HG02943 (cell line): ENCODE data around the gene FMN1.

ENCODE experiments used
- ATAC-seq: cut with Tn5 transposase; IDR thresholded peaks from one replicate; pipeline ENCODE4 v1.9.1; 2021; ENCODE audit warnings: mild to moderate bottlenecking, low read depth, moderate library complexity; ENCODE audit not compliant: unreplicated experiment

The FMN1 gene

GRCh38 chr15:33131552-33132232, 62.8 kb downstream of the FMN1 start:
- no peak for ATAC-seq

GRCh38 chr15:33126559-33127290, 67.8 kb downstream of the FMN1 start:
- no peak for ATAC-seq

- no peak for ATAC-seq
Measured at GRCh38 chr15:33125894-33126537, 68.5 kb downstream of the FMN1 start.

GRCh38 chr15:33124811-33125210, 69.7 kb downstream of the FMN1 start:
- no peak for ATAC-seq

GRCh38 chr15:33124279-33124678, 70.2 kb downstream of the FMN1 start:
- ATAC-seq, result no peak

GRCh38 chr15:33119865-33120264, 74.6 kb downstream of the FMN1 start:
- no peak for ATAC-seq

GRCh38 chr15:33119273-33119672, 75.2 kb downstream of the FMN1 start:
- ATAC-seq, result no peak

- no peak for ATAC-seq
Measured at GRCh38 chr15:33116198-33116597, 78.3 kb downstream of the FMN1 start.

- ATAC-seq, result no peak
Measured at GRCh38 chr15:33115191-33115861, 79.2 kb downstream of the FMN1 start.

- no peak for ATAC-seq
Measured at GRCh38 chr15:33114374-33114717, 80.2 kb downstream of the FMN1 start.

- ATAC-seq, result no peak
Measured at GRCh38 chr15:33113666-33114373, 80.7 kb downstream of the FMN1 start.

- no peak for ATAC-seq
Measured at GRCh38 chr15:33112541-33113105, 81.9 kb downstream of the FMN1 start.

GRCh38 chr15:33111041-33111451, 83.5 kb downstream of the FMN1 start:
- ATAC-seq, result no peak

- ATAC-seq, result no peak
Measured at GRCh38 chr15:33109345-33109744, 85.2 kb downstream of the FMN1 start.

GRCh38 chr15:33108518-33108917, 86.0 kb downstream of the FMN1 start:
- ATAC-seq, result no peak

GRCh38 chr15:33107950-33108349, 86.6 kb downstream of the FMN1 start:
- no peak for ATAC-seq

GRCh38 chr15:33104212-33104611, 90.3 kb downstream of the FMN1 start:
- ATAC-seq, result no peak

- no peak for ATAC-seq
Measured at GRCh38 chr15:33101036-33101435, 93.5 kb downstream of the FMN1 start.

- no peak for ATAC-seq
Measured at GRCh38 chr15:33100314-33100713, 94.2 kb downstream of the FMN1 start.

GRCh38 chr15:33099739-33100138, 94.8 kb downstream of the FMN1 start:
- no peak for ATAC-seq
